HL-60 (cell line): ENCODE data around the gene SGIP1. TPM values are rescaled to one million over a fixed set of nuclear protein-coding genes. Genes with fewer than 3 reads are reported as not detected.
"Not testable (repeated sequence)": the region's sequence is repeated elsewhere in the genome, so short reads cannot be mapped to it uniquely, and the experiment has no call there.

Source experiments
- DNase-seq, 2 experiments: peaks; one replicate each; pipeline ENCODE4 v3.0.0-alpha.2; 2010 to 2020; ENCODE audit warnings: low read depth in 1 of 2, low spot score in 1 of 2
- H3K27ac ChIP-seq: fragments of 250-450 bp; sonication (Bioruptor Pico); replicated peaks from 2 replicates; pipeline ENCODE4 v1.5.1; 2020; ENCODE audit warnings: mild to moderate bottlenecking, moderate library complexity
- H3K27me3 ChIP-seq: fragments of 250-450 bp; sonication (Bioruptor Pico); 2 replicates; pipeline ENCODE4 v1.5.1; 2021; ENCODE audit warnings: mild to moderate bottlenecking, moderate library complexity; ENCODE audit not compliant: insufficient read depth, poor library complexity, severe bottlenecking
- H3K4me3 ChIP-seq: replicated peaks from 2 replicates; pipeline ENCODE4 v1.5.1; 2011; ENCODE audit warnings: mild to moderate bottlenecking, control low read depth, low read length; ENCODE audit not compliant: insufficient read depth
- GABPA ChIP-seq: IDR thresholded peaks from 2 replicates; pipeline ENCODE4 v1.6.1; 2012; ENCODE audit warnings: low read depth
- POLR2AphosphoS5 ChIP-seq: IDR thresholded peaks from 2 replicates; pipeline ENCODE4 v1.6.1; 2012; ENCODE audit warnings: low read depth
- REST ChIP-seq: IDR thresholded peaks from 2 replicates; pipeline ENCODE4 v1.6.1; 2012; ENCODE audit warnings: low read depth; ENCODE audit not compliant: insufficient replicate concordance
- SPI1 ChIP-seq: IDR thresholded peaks from 2 replicates; pipeline ENCODE4 v1.6.1; 2012; ENCODE audit warnings: low read depth, mild to moderate bottlenecking, borderline replicate concordance
- microRNA-seq: library from miRNA; unstranded; fragments of <30 nt; microRNA quantifications from one replicate; pipeline ENCODE4, GENCODE V29; 2018
- TF ChIP-seq, protein P1 (sequence below): IDR thresholded peaks from one replicate; pipeline ENCODE4 v1.5.1; 2011; ENCODE audit warnings: low read length, control low read depth, inconsistent platforms; ENCODE audit not compliant: insufficient read depth

Gene SGIP1

GRCh38 chr1:66788231-66788939 is 254.4 kb downstream of the SGIP1 start:
- no peak overlapping the region for H3K4me3 ChIP-seq
- no peak overlapping the region for H3K27ac ChIP-seq
- TF ChIP-seq GABPA: no peak
- DNase-seq: no peak
- H3K27me3 ChIP-seq: no peaks in the 10 kb centered on the region

DNA sequence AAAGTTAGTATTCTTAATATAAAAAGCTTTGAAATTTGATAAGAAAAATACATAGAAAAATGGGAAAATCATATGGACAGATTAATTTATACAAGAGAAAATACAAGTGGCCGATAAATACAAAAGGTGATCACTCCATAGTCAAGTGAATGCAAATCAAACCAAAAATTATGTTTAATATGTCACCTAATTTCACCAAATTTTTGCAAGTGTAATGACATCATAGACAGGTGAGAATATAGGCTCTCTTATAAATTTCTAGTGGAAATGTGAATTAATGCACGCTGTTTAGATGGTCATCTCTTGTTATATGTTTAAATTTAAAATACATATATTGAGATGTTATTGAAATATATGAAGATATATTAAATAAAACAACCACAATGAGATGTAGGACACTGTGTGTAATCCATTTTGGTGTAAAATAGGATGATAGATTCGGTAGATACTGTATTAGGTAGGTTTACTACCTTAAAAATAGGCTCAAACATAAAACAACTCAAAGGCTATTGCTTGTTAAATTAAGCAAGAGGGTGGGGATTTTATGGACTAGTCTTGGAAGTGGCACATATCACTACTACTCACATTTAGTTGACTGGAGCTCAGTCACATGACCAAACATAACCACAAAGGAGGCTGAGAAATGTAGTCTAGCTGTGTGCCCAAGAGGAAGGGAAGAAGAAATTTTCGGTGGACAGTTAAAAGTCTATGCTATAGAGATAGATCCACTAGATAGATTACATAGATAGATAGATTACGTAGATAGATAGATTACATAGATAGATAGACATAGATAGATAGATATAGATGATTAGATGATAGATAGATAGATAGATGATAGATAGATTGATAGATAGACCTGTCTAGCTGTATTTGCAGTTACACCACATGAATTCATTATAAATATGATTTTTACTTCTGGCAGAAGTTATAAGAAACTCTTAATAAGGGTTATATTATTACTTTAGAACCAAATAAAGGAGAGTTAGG is 258.0 kb downstream of the SGIP1 start:
- TF ChIP-seq POLR2AphosphoS5 (no peak), SPI1 (no peak), GABPA (no peak), REST (no peak)
- TF ChIP-seq, protein P1, sequence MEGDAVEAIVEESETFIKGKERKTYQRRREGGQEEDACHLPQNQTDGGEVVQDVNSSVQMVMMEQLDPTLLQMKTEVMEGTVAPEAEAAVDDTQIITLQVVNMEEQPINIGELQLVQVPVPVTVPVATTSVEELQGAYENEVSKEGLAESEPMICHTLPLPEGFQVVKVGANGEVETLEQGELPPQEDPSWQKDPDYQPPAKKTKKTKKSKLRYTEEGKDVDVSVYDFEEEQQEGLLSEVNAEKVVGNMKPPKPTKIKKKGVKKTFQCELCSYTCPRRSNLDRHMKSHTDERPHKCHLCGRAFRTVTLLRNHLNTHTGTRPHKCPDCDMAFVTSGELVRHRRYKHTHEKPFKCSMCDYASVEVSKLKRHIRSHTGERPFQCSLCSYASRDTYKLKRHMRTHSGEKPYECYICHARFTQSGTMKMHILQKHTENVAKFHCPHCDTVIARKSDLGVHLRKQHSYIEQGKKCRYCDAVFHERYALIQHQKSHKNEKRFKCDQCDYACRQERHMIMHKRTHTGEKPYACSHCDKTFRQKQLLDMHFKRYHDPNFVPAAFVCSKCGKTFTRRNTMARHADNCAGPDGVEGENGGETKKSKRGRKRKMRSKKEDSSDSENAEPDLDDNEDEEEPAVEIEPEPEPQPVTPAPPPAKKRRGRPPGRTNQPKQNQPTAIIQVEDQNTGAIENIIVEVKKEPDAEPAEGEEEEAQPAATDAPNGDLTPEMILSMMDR: no peak

GRCh38 chr1:66795839-66796238 is 261.9 kb downstream of the SGIP1 start:
- not testable (repeated sequence) for H3K4me3 ChIP-seq, H3K27ac ChIP-seq, H3K27me3 ChIP-seq, DNase-seq

More for the DNA sequence above, 258.0 kb downstream of the SGIP1 start:
- Histone ChIP-seq H3K4me3 (no peak overlapping the region), H3K27me3 (no peaks in the 10 kb centered on the region), H3K27ac (no peak overlapping the region)
- DNase-seq: no peak

Small RNA genes lying within 50 kb of the gene (microRNA-seq; reads per million reads assigned to microRNA genes)
- gene MIR3117: not detected
